ENCODE results near the gene LNP1. TPM values are rescaled to one million over a fixed set of nuclear protein-coding genes. Genes with fewer than 3 reads are reported as not detected.
A peak's percentile ranks its signal among the peaks of the same experiment; 100 is the strongest.

LNP1 gene
- total and polyA plus RNA-seq, 10 of the 15 experiments (the other 5 are each of a cell fraction or from before 2014, with no cell fraction given): 2.1 to 4.2 (median 2.7) TPM

DNA sequence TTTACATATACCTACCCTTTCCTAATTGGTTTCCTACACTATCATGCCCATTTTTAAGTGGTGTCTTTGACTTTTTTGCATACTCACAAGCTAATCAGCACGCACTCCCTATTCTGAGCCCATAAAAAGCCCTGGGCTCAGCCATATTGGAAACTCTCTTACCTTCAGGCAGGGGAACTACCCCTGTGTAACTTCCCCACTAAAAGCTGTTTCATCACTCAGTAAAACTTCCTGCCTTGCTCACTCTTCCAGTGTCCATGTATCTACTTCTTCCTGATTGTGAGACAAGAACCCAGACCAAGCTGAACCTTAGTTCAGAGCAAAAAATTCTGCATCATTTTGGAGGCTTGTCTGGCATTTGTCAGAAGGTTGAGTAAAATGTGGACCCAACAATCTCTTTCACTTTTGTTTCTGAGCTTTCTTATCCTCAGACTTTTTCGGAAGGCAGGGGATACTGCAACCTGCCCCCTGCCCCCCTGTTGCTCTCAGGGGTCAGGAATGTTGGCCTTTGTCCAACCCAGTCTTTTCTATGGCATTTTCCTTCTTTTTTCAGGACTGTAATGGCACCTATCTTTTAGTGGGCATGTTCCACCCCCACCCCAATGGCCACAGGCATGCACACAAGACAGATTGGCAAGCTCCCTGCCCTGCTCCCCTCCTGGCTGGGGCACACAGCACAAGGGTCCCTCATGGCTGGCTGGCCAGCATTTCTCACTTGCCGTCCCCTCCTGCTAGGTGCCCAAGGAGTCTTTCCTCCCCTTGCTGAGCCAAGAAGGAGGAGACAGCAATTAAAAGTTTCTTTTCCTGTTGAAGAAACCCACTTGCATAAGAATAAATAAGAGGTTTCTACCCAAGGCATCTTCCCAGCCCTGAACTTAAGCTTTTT, 64.8 kb downstream of the LNP1 start:
- peak overlapping the region; percentile 79 for H3K4me2 ChIP-seq (ENCODE audit: control insufficient read depth, insufficient read depth)
- TF ChIP-seq NR2F1 (conservative IDR thresholded peaks at IDR 0.05) (peak; percentile 26; the same call in 1 of the 2 replicates), CBX5 (IDR thresholded peaks at IDR 0.05; ENCODE audit: low read depth) (peak; percentile 77; the same call in 1 of the 2 replicates), JUNB (IDR thresholded peaks at IDR 0.05) (peak; percentile 27; the same call in 1 of the 2 replicates), EED (IDR thresholded peaks at IDR 0.05; ENCODE audit: low read depth) (0 out of 2 replicates have a peak, but pooled peaks have one; percentile 20), TAF1 (IDR thresholded peaks at IDR 0.05; ENCODE audit: borderline replicate concordance, low read depth, low read length) (0 out of 2 replicates have a peak, but pooled peaks have one; percentile 5), YY1 (IDR thresholded peaks at IDR 0.05; ENCODE audit: low read depth, low read length) (peak; percentile 73; the same call in 1 of the 2 replicates), MXI1 (IDR thresholded peaks at IDR 0.05; ENCODE audit: low read depth, low read length) (no peak), IKZF2 (IDR thresholded peaks at IDR 0.05) (0 out of 4 replicates have a peak, but pooled peaks of 1 of the 2 experiments have one; percentile 9)
- TF ChIP-seq, protein P1, sequence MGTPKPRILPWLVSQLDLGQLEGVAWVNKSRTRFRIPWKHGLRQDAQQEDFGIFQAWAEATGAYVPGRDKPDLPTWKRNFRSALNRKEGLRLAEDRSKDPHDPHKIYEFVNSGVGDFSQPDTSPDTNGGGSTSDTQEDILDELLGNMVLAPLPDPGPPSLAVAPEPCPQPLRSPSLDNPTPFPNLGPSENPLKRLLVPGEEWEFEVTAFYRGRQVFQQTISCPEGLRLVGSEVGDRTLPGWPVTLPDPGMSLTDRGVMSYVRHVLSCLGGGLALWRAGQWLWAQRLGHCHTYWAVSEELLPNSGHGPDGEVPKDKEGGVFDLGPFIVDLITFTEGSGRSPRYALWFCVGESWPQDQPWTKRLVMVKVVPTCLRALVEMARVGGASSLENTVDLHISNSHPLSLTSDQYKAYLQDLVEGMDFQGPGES (IDR thresholded peaks at IDR 0.05): no peak
- TF ChIP-seq, protein P2, sequence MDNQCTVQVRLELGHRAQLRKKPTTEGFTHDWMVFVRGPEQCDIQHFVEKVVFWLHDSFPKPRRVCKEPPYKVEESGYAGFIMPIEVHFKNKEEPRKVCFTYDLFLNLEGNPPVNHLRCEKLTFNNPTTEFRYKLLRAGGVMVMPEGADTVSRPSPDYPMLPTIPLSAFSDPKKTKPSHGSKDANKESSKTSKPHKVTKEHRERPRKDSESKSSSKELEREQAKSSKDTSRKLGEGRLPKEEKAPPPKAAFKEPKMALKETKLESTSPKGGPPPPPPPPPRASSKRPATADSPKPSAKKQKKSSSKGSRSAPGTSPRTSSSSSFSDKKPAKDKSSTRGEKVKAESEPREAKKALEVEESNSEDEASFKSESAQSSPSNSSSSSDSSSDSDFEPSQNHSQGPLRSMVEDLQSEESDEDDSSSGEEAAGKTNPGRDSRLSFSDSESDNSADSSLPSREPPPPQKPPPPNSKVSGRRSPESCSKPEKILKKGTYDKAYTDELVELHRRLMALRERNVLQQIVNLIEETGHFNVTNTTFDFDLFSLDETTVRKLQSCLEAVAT (IDR thresholded peaks at IDR 0.05): 0 out of 2 replicates have a peak, but pooled peaks have one; percentile 44
- TF ChIP-seq, protein P3, sequence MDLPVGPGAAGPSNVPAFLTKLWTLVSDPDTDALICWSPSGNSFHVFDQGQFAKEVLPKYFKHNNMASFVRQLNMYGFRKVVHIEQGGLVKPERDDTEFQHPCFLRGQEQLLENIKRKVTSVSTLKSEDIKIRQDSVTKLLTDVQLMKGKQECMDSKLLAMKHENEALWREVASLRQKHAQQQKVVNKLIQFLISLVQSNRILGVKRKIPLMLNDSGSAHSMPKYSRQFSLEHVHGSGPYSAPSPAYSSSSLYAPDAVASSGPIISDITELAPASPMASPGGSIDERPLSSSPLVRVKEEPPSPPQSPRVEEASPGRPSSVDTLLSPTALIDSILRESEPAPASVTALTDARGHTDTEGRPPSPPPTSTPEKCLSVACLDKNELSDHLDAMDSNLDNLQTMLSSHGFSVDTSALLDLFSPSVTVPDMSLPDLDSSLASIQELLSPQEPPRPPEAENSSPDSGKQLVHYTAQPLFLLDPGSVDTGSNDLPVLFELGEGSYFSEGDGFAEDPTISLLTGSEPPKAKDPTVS (IDR thresholded peaks at IDR 0.05; ENCODE audit: low read depth, low read length): no peak
- TF ChIP-seq, protein P4, sequence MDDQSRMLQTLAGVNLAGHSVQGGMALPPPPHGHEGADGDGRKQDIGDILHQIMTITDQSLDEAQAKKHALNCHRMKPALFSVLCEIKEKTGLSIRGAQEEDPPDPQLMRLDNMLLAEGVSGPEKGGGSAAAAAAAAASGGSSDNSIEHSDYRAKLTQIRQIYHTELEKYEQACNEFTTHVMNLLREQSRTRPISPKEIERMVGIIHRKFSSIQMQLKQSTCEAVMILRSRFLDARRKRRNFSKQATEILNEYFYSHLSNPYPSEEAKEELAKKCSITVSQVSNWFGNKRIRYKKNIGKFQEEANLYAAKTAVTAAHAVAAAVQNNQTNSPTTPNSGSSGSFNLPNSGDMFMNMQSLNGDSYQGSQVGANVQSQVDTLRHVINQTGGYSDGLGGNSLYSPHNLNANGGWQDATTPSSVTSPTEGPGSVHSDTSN (IDR thresholded peaks at IDR 0.05; ENCODE audit: insufficient replicate concordance, low read depth, low read length): no peak
- intact Hi-C loops (cut with micrococcal nuclease; ENCODE audit: unreplicated experiment) (loop anchor here (10.0 kb wide), 1 partner anchor 729 kb away; no protein-coding TSS in a partner anchor), in situ Hi-C loops (cut with MboI) (no loop called here)
- no peaks in the 10 kb centered on the region for H4K20me1 ChIP-seq (ENCODE audit: control insufficient read depth, insufficient read depth)
- H3K27ac ChIP-seq (ENCODE audit: control insufficient read depth, insufficient read depth): peak overlapping the region; percentile 67
- ChIA-PET RAD21 (ENCODE audit: unreplicated experiment) (interaction anchor here (1.0 to 7.7 kb wide), 12 partner anchors 19 to 331 kb away, joined by 3 to 231 read pairs (median 5); partner anchors contain the start of gene TMEM45A), POLR2A (interaction anchor here (0.6 to 1.3 kb wide), 3 partner anchors 26 to 169 kb away, joined by 3 to 4 read pairs (median 3); partner anchors contain the start of gene TMEM45A), SMC1A (ENCODE audit: uncharacterized antibody, unreplicated experiment) (interaction anchor here (0.6 to 10.6 kb wide), 24 partner anchors 11 to 331 kb away, joined by 3 to 279 read pairs (median 4); partner anchors contain the start of genes LNP1, TMEM45A and TOMM70), CTCF (interaction anchor here (0.6 to 10.3 kb wide), 11 partner anchors 64 to 635 kb away, joined by 3 to 462 read pairs (median 6); partner anchors contain the start of genes LNP1 and TOMM70)
- BruUV-seq (replicated peaks): no TSS peak
- peaks cover 10% of the 10 kb centered on the region for H3K4me1 ChIP-seq (ENCODE audit: control insufficient read depth, insufficient read depth, low read length)
- no peaks in the 10 kb centered on the region for H3K79me2 ChIP-seq (ENCODE audit: control insufficient read depth, insufficient read depth, low read length)
- H2AFZ ChIP-seq (ENCODE audit: control insufficient read depth, low read depth, low read length): peak overlapping the region; percentile 98
- FAIRE-seq (no peak), DNase-seq (ENCODE audit: low read depth, low spot score) (peak; percentile 35), ATAC-seq (peak; percentile 64)
- H3K36me3 ChIP-seq (ENCODE audit: control insufficient read depth in 2 of 2, insufficient read depth in 2 of 2, low read length in 1 of 2): no peaks in the 10 kb centered on the region
- H3K9ac ChIP-seq (ENCODE audit: control insufficient read depth, insufficient read depth, low read length): 0 out of 2 replicates have a peak overlapping the region, but pooled peaks have one; percentile 40
- H3K4me3 ChIP-seq: 0 out of 2 replicates have a peak overlapping the region, but pooled peaks have one; percentile 3
- H3K27me3 ChIP-seq (replicated peaks in 1 of 2; ENCODE audit: control insufficient read depth in 2 of 2, insufficient read depth in 2 of 2, low read length in 1 of 2): no peaks in the 10 kb centered on the region
- H3K9me3 ChIP-seq (replicated peaks; ENCODE audit: control insufficient read depth, insufficient read depth, low read length): peaks cover 15% of the 10 kb centered on the region; the same call in 2 of the 3 replicates
- 68% methylated on average over 3 of the region's 3 CpGs for whole genome bisulfite sequencing (ENCODE audit: insufficient coverage, insufficient replicate concordance, low lambda C conversion rate, missing lambda C conversion rate)
